SK-N-SH treated with all-trans-retinoic acid at 6 μM for 48 hours (cell line): ENCODE measurements around the gene ZNF146.

Experiments
- ARNTL ChIP-seq: fragments of 450-650 bp; formaldehyde crosslinking; IDR thresholded peaks from 2 replicates; pipeline ENCODE4 v1.5.0; 2020; ENCODE audit warnings: low read depth, mild to moderate bottlenecking, moderate library complexity, borderline replicate concordance
- BACH2 ChIP-seq: fragments of 250-450 bp; sonication (Bioruptor Pico); IDR thresholded peaks from 2 replicates; pipeline ENCODE4 v1.9.0; 2021; ENCODE audit warnings: mild to moderate bottlenecking, borderline replicate concordance
- ESRRG ChIP-seq: fragments of 250-450 bp; sonication (Bioruptor Pico); IDR thresholded peaks from 2 replicates; pipeline ENCODE4 v1.6.1; 2021; ENCODE audit warnings: mild to moderate bottlenecking
- OSR1 ChIP-seq: fragments of 250-450 bp; sonication (Bioruptor Pico); IDR thresholded peaks from 2 replicates; pipeline ENCODE4 v1.8.0; 2022; ENCODE audit warnings: moderate library complexity, mild to moderate bottlenecking, inconsistent platforms
- PPARA ChIP-seq: fragments of 250-450 bp; sonication (Bioruptor Pico); IDR thresholded peaks from 2 replicates; pipeline ENCODE4 v1.5.0; 2020; ENCODE audit warnings: mild to moderate bottlenecking, borderline replicate concordance
- RARB ChIP-seq: fragments of 250-450 bp; sonication (Bioruptor Pico); IDR thresholded peaks from 2 replicates; pipeline ENCODE4 v1.8.0; 2021; ENCODE audit warnings: mild to moderate bottlenecking, moderate library complexity
- SNAI2 ChIP-seq: fragments of 250-450 bp; sonication (Bioruptor Pico); IDR thresholded peaks from 2 replicates; pipeline ENCODE4 v1.5.0; 2020; ENCODE audit warnings: mild to moderate bottlenecking, moderate library complexity
- ZFP30 ChIP-seq: fragments of 450-650 bp; formaldehyde crosslinking; IDR thresholded peaks from 2 replicates; pipeline ENCODE4 v1.5.0; 2022; ENCODE audit warnings: mild to moderate bottlenecking, moderate library complexity
- ZNF565 ChIP-seq: fragments of 450-650 bp; formaldehyde crosslinking; conservative IDR thresholded peaks from 2 replicates; pipeline ENCODE4 v1.5.0; 2020; ENCODE audit warnings: low read depth, mild to moderate bottlenecking, moderate library complexity
- ZNF70 ChIP-seq: fragments of 450-650 bp; formaldehyde crosslinking; IDR thresholded peaks from 2 replicates; pipeline ENCODE4 v1.5.0; 2020; ENCODE audit warnings: mild to moderate bottlenecking, moderate library complexity
- TF ChIP-seq, protein P1 (sequence below): fragments of 250-450 bp; sonication (Bioruptor Pico); IDR thresholded peaks from 2 replicates; pipeline ENCODE4 v1.5.1; 2021; ENCODE audit warnings: mild to moderate bottlenecking, moderate library complexity
- TF ChIP-seq, protein P2 (sequence below): fragments of 250-450 bp; sonication (Bioruptor Pico); IDR thresholded peaks from 2 replicates; pipeline ENCODE4 v1.8.0; 2020; ENCODE audit warnings: mild to moderate bottlenecking, moderate library complexity, borderline replicate concordance
- TF ChIP-seq, protein P3 (sequence below): fragments of 250-450 bp; sonication (Bioruptor Pico); IDR thresholded peaks from 2 replicates; pipeline ENCODE4 v1.5.0; 2020; ENCODE audit warnings: mild to moderate bottlenecking, moderate library complexity

DNA sequence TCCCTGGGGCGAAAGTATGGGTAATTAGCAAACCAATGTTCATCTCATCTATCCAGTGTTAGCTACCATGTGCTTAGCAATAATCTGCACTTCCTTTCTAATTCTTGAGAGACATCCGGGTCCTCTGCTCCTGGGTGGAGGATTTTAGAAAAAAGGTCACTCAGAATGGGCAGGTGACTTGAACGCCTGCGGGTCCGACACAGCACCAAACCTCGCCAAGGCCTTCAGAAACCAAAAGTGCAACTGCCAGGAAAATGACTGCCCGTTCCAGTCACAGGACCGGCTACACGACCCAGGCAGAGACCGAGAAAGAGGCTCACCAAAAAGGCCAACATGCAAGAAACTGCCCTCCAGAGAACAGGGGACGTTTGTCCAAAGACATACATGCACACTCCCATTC is 39.9 kb downstream of the ZNF146 start:
- TF ChIP-seq, protein P1, sequence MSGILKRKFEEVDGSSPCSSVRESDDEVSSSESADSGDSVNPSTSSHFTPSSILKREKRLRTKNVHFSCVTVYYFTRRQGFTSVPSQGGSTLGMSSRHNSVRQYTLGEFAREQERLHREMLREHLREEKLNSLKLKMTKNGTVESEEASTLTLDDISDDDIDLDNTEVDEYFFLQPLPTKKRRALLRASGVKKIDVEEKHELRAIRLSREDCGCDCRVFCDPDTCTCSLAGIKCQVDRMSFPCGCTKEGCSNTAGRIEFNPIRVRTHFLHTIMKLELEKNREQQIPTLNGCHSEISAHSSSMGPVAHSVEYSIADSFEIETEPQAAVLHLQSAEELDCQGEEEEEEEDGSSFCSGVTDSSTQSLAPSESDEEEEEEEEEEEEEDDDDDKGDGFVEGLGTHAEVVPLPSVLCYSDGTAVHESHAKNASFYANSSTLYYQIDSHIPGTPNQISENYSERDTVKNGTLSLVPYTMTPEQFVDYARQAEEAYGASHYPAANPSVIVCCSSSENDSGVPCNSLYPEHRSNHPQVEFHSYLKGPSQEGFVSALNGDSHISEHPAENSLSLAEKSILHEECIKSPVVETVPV (CRISPR knock-in tag) = no peak
- TF ChIP-seq ZFP30 = no peak
- no peak for TF ChIP-seq PPARA (CRISPR knock-in tag)
- TF ChIP-seq RARB (CRISPR knock-in tag) = no peak
- TF ChIP-seq SNAI2 (CRISPR knock-in tag) = no peak
- TF ChIP-seq, protein P2, sequence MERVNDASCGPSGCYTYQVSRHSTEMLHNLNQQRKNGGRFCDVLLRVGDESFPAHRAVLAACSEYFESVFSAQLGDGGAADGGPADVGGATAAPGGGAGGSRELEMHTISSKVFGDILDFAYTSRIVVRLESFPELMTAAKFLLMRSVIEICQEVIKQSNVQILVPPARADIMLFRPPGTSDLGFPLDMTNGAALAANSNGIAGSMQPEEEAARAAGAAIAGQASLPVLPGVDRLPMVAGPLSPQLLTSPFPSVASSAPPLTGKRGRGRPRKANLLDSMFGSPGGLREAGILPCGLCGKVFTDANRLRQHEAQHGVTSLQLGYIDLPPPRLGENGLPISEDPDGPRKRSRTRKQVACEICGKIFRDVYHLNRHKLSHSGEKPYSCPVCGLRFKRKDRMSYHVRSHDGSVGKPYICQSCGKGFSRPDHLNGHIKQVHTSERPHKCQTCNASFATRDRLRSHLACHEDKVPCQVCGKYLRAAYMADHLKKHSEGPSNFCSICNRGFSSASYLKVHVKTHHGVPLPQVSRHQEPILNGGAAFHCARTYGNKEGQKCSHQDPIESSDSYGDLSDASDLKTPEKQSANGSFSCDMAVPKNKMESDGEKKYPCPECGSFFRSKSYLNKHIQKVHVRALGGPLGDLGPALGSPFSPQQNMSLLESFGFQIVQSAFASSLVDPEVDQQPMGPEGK (CRISPR knock-in tag) = no peak
- TF ChIP-seq BACH2 (CRISPR knock-in tag) = no peak
- no peak for TF ChIP-seq OSR1 (CRISPR knock-in tag)
- no peak for TF ChIP-seq ARNTL (CRISPR knock-in tag)
- no peak for TF ChIP-seq ESRRG
- TF ChIP-seq, protein P3, sequence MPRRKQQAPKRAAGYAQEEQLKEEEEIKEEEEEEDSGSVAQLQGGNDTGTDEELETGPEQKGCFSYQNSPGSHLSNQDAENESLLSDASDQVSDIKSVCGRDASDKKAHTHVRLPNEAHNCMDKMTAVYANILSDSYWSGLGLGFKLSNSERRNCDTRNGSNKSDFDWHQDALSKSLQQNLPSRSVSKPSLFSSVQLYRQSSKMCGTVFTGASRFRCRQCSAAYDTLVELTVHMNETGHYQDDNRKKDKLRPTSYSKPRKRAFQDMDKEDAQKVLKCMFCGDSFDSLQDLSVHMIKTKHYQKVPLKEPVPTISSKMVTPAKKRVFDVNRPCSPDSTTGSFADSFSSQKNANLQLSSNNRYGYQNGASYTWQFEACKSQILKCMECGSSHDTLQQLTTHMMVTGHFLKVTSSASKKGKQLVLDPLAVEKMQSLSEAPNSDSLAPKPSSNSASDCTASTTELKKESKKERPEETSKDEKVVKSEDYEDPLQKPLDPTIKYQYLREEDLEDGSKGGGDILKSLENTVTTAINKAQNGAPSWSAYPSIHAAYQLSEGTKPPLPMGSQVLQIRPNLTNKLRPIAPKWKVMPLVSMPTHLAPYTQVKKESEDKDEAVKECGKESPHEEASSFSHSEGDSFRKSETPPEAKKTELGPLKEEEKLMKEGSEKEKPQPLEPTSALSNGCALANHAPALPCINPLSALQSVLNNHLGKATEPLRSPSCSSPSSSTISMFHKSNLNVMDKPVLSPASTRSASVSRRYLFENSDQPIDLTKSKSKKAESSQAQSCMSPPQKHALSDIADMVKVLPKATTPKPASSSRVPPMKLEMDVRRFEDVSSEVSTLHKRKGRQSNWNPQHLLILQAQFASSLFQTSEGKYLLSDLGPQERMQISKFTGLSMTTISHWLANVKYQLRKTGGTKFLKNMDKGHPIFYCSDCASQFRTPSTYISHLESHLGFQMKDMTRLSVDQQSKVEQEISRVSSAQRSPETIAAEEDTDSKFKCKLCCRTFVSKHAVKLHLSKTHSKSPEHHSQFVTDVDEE (CRISPR knock-in tag) = no peak
- TF ChIP-seq ZNF70 = no peak
- TF ChIP-seq ZNF565 = no peak
